ENCODE measurements around the gene RAG1.

RAG1 gene

GRCh38 chr11:36550385-36551115, 17.3 kb upstream of the RAG1 start:
- TF ChIP-seq, protein P1, sequence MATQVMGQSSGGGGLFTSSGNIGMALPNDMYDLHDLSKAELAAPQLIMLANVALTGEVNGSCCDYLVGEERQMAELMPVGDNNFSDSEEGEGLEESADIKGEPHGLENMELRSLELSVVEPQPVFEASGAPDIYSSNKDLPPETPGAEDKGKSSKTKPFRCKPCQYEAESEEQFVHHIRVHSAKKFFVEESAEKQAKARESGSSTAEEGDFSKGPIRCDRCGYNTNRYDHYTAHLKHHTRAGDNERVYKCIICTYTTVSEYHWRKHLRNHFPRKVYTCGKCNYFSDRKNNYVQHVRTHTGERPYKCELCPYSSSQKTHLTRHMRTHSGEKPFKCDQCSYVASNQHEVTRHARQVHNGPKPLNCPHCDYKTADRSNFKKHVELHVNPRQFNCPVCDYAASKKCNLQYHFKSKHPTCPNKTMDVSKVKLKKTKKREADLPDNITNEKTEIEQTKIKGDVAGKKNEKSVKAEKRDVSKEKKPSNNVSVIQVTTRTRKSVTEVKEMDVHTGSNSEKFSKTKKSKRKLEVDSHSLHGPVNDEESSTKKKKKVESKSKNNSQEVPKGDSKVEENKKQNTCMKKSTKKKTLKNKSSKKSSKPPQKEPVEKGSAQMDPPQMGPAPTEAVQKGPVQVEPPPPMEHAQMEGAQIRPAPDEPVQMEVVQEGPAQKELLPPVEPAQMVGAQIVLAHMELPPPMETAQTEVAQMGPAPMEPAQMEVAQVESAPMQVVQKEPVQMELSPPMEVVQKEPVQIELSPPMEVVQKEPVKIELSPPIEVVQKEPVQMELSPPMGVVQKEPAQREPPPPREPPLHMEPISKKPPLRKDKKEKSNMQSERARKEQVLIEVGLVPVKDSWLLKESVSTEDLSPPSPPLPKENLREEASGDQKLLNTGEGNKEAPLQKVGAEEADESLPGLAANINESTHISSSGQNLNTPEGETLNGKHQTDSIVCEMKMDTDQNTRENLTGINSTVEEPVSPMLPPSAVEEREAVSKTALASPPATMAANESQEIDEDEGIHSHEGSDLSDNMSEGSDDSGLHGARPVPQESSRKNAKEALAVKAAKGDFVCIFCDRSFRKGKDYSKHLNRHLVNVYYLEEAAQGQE (IDR thresholded peaks at IDR 0.05; ENCODE audit: low read depth) = no peak
- no peak for TF ChIP-seq TCF12 (IDR thresholded peaks at IDR 0.05; ENCODE audit: low read depth)
- no peak for TF ChIP-seq ZBTB7A (IDR thresholded peaks at IDR 0.05; ENCODE audit: low read depth)
- no peak for TF ChIP-seq EP300 (IDR thresholded peaks at IDR 0.05; ENCODE audit: borderline replicate concordance)
- TF ChIP-seq CREB1 (IDR thresholded peaks at IDR 0.05; ENCODE audit: low read depth) = no peak
- TF ChIP-seq TEAD4 (IDR thresholded peaks at IDR 0.05) = no peak
- no peak for TF ChIP-seq RAD21 (IDR thresholded peaks at IDR 0.05; ENCODE audit: low read depth)
- no peak for TF ChIP-seq TAF1 (IDR thresholded peaks at IDR 0.05; ENCODE audit: low read depth)
- TF ChIP-seq, protein P2, sequence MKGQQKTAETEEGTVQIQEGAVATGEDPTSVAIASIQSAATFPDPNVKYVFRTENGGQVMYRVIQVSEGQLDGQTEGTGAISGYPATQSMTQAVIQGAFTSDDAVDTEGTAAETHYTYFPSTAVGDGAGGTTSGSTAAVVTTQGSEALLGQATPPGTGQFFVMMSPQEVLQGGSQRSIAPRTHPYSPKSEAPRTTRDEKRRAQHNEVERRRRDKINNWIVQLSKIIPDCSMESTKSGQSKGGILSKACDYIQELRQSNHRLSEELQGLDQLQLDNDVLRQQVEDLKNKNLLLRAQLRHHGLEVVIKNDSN (IDR thresholded peaks at IDR 0.05) = no peak
- TF ChIP-seq CEBPB (IDR thresholded peaks at IDR 0.05) = no peak
- no peak for TF ChIP-seq YY1 (IDR thresholded peaks at IDR 0.05; ENCODE audit: low read depth)
- TF ChIP-seq FOXM1 (IDR thresholded peaks at IDR 0.05; ENCODE audit: borderline replicate concordance, low read depth) = no peak
- no peak for TF ChIP-seq EGR1 (IDR thresholded peaks at IDR 0.05)
- no peak for TF ChIP-seq NFIC (IDR thresholded peaks at IDR 0.05)
- TF ChIP-seq, protein P3, sequence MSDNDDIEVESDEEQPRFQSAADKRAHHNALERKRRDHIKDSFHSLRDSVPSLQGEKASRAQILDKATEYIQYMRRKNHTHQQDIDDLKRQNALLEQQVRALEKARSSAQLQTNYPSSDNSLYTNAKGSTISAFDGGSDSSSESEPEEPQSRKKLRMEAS (IDR thresholded peaks at IDR 0.05) = no peak

GRCh38 chr11:36557991-36558390, 9.8 kb upstream of the RAG1 start:
- no peak for TF ChIP-seq YY1 (IDR thresholded peaks at IDR 0.05; ENCODE audit: low read depth)
- TF ChIP-seq NFIC (IDR thresholded peaks at IDR 0.05) = no peak
- no peak for TF ChIP-seq EGR1 (IDR thresholded peaks at IDR 0.05)
- TF ChIP-seq, protein P2 (IDR thresholded peaks at IDR 0.05) = no peak
- TF ChIP-seq, protein P1 (IDR thresholded peaks at IDR 0.05; ENCODE audit: low read depth) = no peak
- TF ChIP-seq CEBPB (IDR thresholded peaks at IDR 0.05) = no peak
- TF ChIP-seq, protein P3 (IDR thresholded peaks at IDR 0.05) = no peak
- TF ChIP-seq CREB1 (IDR thresholded peaks at IDR 0.05; ENCODE audit: low read depth) = no peak
- no peak for TF ChIP-seq TEAD4 (IDR thresholded peaks at IDR 0.05)
- no peak for TF ChIP-seq TCF12 (IDR thresholded peaks at IDR 0.05; ENCODE audit: low read depth)
- no peak for TF ChIP-seq FOXM1 (IDR thresholded peaks at IDR 0.05; ENCODE audit: borderline replicate concordance, low read depth)
- TF ChIP-seq TAF1 (IDR thresholded peaks at IDR 0.05; ENCODE audit: low read depth) = no peak
- TF ChIP-seq EP300 (IDR thresholded peaks at IDR 0.05; ENCODE audit: borderline replicate concordance) = no peak
- no peak for TF ChIP-seq RAD21 (IDR thresholded peaks at IDR 0.05; ENCODE audit: low read depth)
- TF ChIP-seq ZBTB7A (IDR thresholded peaks at IDR 0.05; ENCODE audit: low read depth) = no peak

- TF ChIP-seq, protein P2 (IDR thresholded peaks at IDR 0.05) = no peak
- no peak for TF ChIP-seq TAF1 (IDR thresholded peaks at IDR 0.05; ENCODE audit: low read depth)
- no peak for TF ChIP-seq EGR1 (IDR thresholded peaks at IDR 0.05)
- TF ChIP-seq, protein P3 (IDR thresholded peaks at IDR 0.05) = no peak
- no peak for TF ChIP-seq FOXM1 (IDR thresholded peaks at IDR 0.05; ENCODE audit: borderline replicate concordance, low read depth)
- TF ChIP-seq TEAD4 (IDR thresholded peaks at IDR 0.05) = no peak
- no peak for TF ChIP-seq TCF12 (IDR thresholded peaks at IDR 0.05; ENCODE audit: low read depth)
- no peak for TF ChIP-seq EP300 (IDR thresholded peaks at IDR 0.05; ENCODE audit: borderline replicate concordance)
- no peak for TF ChIP-seq YY1 (IDR thresholded peaks at IDR 0.05; ENCODE audit: low read depth)
- no peak for TF ChIP-seq CEBPB (IDR thresholded peaks at IDR 0.05)
- TF ChIP-seq NFIC (IDR thresholded peaks at IDR 0.05) = no peak
- no peak for TF ChIP-seq ZBTB7A (IDR thresholded peaks at IDR 0.05; ENCODE audit: low read depth)
- TF ChIP-seq RAD21 (IDR thresholded peaks at IDR 0.05; ENCODE audit: low read depth) = no peak
Observed at GRCh38 chr11:36558571-36559413, 9.0 kb upstream of the RAG1 start.

GRCh38 chr11:36564376-36565030, 3.3 kb upstream of the RAG1 start:
- TF ChIP-seq ZBTB7A (IDR thresholded peaks at IDR 0.05; ENCODE audit: low read depth) = no peak
- TF ChIP-seq TEAD4 (IDR thresholded peaks at IDR 0.05) = no peak
- peak; percentile 73 for TF ChIP-seq RAD21 (IDR thresholded peaks at IDR 0.05; ENCODE audit: low read depth)
- TF ChIP-seq TAF1 (IDR thresholded peaks at IDR 0.05; ENCODE audit: low read depth) = no peak
